Endothelial cell of umbilical vein (primary cell): ENCODE results near the gene ABHD14A. TPM values are rescaled to one million over a fixed set of nuclear protein-coding genes. Genes with fewer than 3 reads are reported as not detected.

Experiments
- BruUV-seq: library from RNA; stranded (reverse); fragments of 400-500 nt; replicated peaks from 2 replicates; lab custom pipeline; 2021; lab: Mats Ljungman, UMichigan
- CTCF ChIA-PET: fragments of 300-600, 350-600 bp; sonication (Branson Sonifier 250); formaldehyde crosslinking; loops from one replicate; lab custom pipeline; 2021; ENCODE audit warnings: antibody characterized with exemption, inconsistent platforms; lab: Charles Lee
- POLR2A ChIA-PET: fragments of 300-600, 350-600 bp; sonication (Branson Sonifier 250); formaldehyde crosslinking; loops from one replicate; lab custom pipeline; 2021; ENCODE audit warnings: antibody characterized with exemption, inconsistent platforms; lab: Charles Lee
- DNase-seq: peaks from one replicate; pipeline ENCODE4 v3.0.0-alpha.2; 2011; ENCODE audit warnings: low read depth, low spot score
- FAIRE-seq: peaks from 2 replicates; lab custom pipeline; 2011; peaks lifted over from hg19 to GRCh38; lab: Jason Lieb, UNC
- H2AFZ ChIP-seq: 2 replicates; pipeline ENCODE4 v1.6.0; 2012; ENCODE audit warnings: low read depth, low read length, control low read depth, inconsistent platforms
- H3K27ac ChIP-seq: 2 replicates; pipeline ENCODE4 v1.5.1; 2011; ENCODE audit warnings: low read depth, mild to moderate bottlenecking, control low read depth, low read length, moderate library complexity; ENCODE audit not compliant: insufficient read depth
- H3K27me3 ChIP-seq, 2 experiments: 2 replicates each; pipeline versions ENCODE4 v1.6.0 to v1.6.1; 2011; ENCODE audit warnings: low read length in 2 of 2, mixed read lengths in 1 of 2; ENCODE audit not compliant: control insufficient read depth in 2 of 2, insufficient read depth in 2 of 2
- H3K36me3 ChIP-seq, 2 experiments: 2 replicates in 1 of 2; 3 replicates in 1 of 2; pipeline ENCODE4 v1.5.1; 2011; ENCODE audit warnings: low read length in 2 of 2, mild to moderate bottlenecking in 1 of 2, moderate library complexity in 1 of 2; ENCODE audit not compliant: control insufficient read depth in 2 of 2, insufficient read depth in 2 of 2; ENCODE audit errors: extremely low read depth in 1 of 2
- H3K4me1 ChIP-seq: 3 replicates; pipeline ENCODE4 v1.5.1; 2011; ENCODE audit warnings: mild to moderate bottlenecking, low read length; ENCODE audit not compliant: control insufficient read depth, insufficient read depth; ENCODE audit errors: extremely low read depth
- H3K4me2 ChIP-seq: 2 replicates; pipeline ENCODE4 v1.6.1; 2011; ENCODE audit warnings: low read length, control low read depth, mixed read lengths; ENCODE audit not compliant: insufficient read depth
- H3K4me3 ChIP-seq, 3 experiments: fragments of 200-600 bp in 1 of 3; sonication (generic), shearing (Covaris generic) in 1 of 3; replicated peaks in 1 of 3; 2 replicates each; pipeline ENCODE4 v1.5.1; 2011 to 2016; ENCODE audit warnings: control low read depth in 3 of 3, low read length in 3 of 3, mild to moderate bottlenecking in 2 of 3, inconsistent platforms in 1 of 3, low read depth in 1 of 3, moderate library complexity in 1 of 3; ENCODE audit not compliant: insufficient read depth in 1 of 3
- H3K79me2 ChIP-seq: 2 replicates; pipeline ENCODE4 v1.6.0; 2012; ENCODE audit warnings: low read length, inconsistent platforms; ENCODE audit not compliant: control insufficient read depth, insufficient read depth
- H3K9ac ChIP-seq: replicated peaks from 2 replicates; pipeline ENCODE3; 2011; ENCODE audit warnings: low read length, control low read depth; ENCODE audit not compliant: insufficient read depth; ENCODE audit errors: extremely low read depth
- H3K9me1 ChIP-seq: replicated peaks from 3 replicates; pipeline ENCODE4 v1.6.0; 2011; ENCODE audit warnings: mild to moderate bottlenecking, low read length; ENCODE audit not compliant: control insufficient read depth, insufficient read depth; ENCODE audit errors: extremely low read depth
- H3K9me3 ChIP-seq: replicated peaks from 2 replicates; pipeline ENCODE4 v1.5.1; 2012; ENCODE audit warnings: low read length, inconsistent platforms; ENCODE audit not compliant: control insufficient read depth, insufficient read depth
- H4K20me1 ChIP-seq: replicated peaks from 2 replicates; pipeline ENCODE3; 2011; ENCODE audit warnings: mild to moderate bottlenecking, low read length; ENCODE audit not compliant: control insufficient read depth, insufficient read depth; ENCODE audit errors: extremely low read depth
- CTCF ChIP-seq, 2 donors: IDR thresholded peaks; 1 replicate in 1 of 2; 2 replicates in 1 of 2; pipeline ENCODE4 v1.5.1; 2011; ENCODE audit warnings: low read length in 2 of 2, mild to moderate bottlenecking in 2 of 2, moderate library complexity in 2 of 2, control low read depth in 1 of 2, inconsistent platforms in 1 of 2, low read depth in 1 of 2; ENCODE audit not compliant: insufficient read depth in 1 of 2; ENCODE audit errors: extremely low read depth in 1 of 2
- EZH2 ChIP-seq: IDR thresholded peaks from 2 replicates; pipeline ENCODE4 v1.6.1; 2012; ENCODE audit warnings: borderline replicate concordance, low read depth, mild to moderate bottlenecking, moderate library complexity, low read length, inconsistent platforms; ENCODE audit not compliant: severe bottlenecking
- FOS ChIP-seq: IDR thresholded peaks from 2 replicates; pipeline ENCODE4 v1.6.1; 2011; ENCODE audit warnings: mild to moderate bottlenecking, low read length, moderate library complexity, borderline replicate concordance; ENCODE audit not compliant: insufficient read depth
- GATA2 ChIP-seq: IDR thresholded peaks from 2 replicates; pipeline ENCODE4 v1.7.0; 2011; ENCODE audit warnings: low read depth, mild to moderate bottlenecking, moderate library complexity, mixed read lengths, low read length; ENCODE audit not compliant: insufficient read length, insufficient read depth
- JUN ChIP-seq: IDR thresholded peaks from 2 replicates; pipeline ENCODE4 v1.6.1; 2011; ENCODE audit warnings: borderline replicate concordance, low read depth; ENCODE audit not compliant: insufficient read length, insufficient read depth
- MAX ChIP-seq: IDR thresholded peaks from 2 replicates; pipeline ENCODE4 v1.6.1; 2011; ENCODE audit not compliant: insufficient read depth, insufficient read length
- MYC ChIP-seq: IDR thresholded peaks from one replicate; pipeline ENCODE4 v1.6.1; 2011; ENCODE audit warnings: mild to moderate bottlenecking, low read depth, low read length
- POLR2A ChIP-seq: IDR thresholded peaks from 2 replicates; pipeline ENCODE4 v1.6.1; 2012; ENCODE audit warnings: low read depth, mild to moderate bottlenecking, control low read depth, low read length
- POLR2AphosphoS5 ChIP-seq: IDR thresholded peaks from 2 replicates; pipeline ENCODE4 v1.6.1; 2012; ENCODE audit warnings: low read depth, mild to moderate bottlenecking, control low read depth, low read length, moderate library complexity; ENCODE audit not compliant: insufficient read depth
- dilution Hi-C: fragments of 300-500 bp; cut with MboI; formaldehyde crosslinking; loops from one replicate; pipeline ENCODE4 v1.15.0; 2019; ENCODE audit warnings: low sequenced_read_pairs; ENCODE audit not compliant: extremely low pct_ligation_motif_present
- intact Hi-C: fragments of 100-400 bp; cut with micrococcal nuclease; formaldehyde crosslinking; loops from one replicate; pipeline ENCODE4 v1.10.0; 2022
- polyA plus RNA-seq, 4 experiments: library from polyadenylated mRNA; depleted of rRNA in 3 of 4; stranded (reverse) in 3 of 4; unstranded in 1 of 4; fragments of >200 nt; gene quantifications; 2 replicates each; pipeline versions ENCODE4 v1.2.1 to v1.2.3, GENCODE V29; 2011 to 2012; ENCODE audit warnings: missing spikeins in 1 of 4
- total RNA-seq: library from RNA; stranded (reverse); gene quantifications from 2 replicates; pipeline ENCODE4 v1.2.3, GENCODE V29; 2021

Gene ABHD14A
- total and polyA plus RNA-seq, 2 donors (not counting 3 experiments of a cell fraction or from before 2014, with no cell fraction given): 6.6 to 23.7 TPM

GRCh38 chr3:51966016-51966415 is 8.8 kb upstream of the ABHD14A start:
- H2AFZ ChIP-seq: no peak overlapping the region
- no peaks in the 10 kb centered on the region for H3K79me2 ChIP-seq
- H3K27me3 ChIP-seq: no peaks in the 10 kb centered on the region
- TF ChIP-seq POLR2A: no peak
- TF ChIP-seq CTCF (IDR thresholded peaks at IDR 0.05; ENCODE audit: extremely low read depth in 1 of 2, insufficient read depth in 1 of 2, low read depth in 1 of 2, low read length in 2 of 2): no peak
- TF ChIP-seq JUN: no peak
- no peak for TF ChIP-seq GATA2
- no peak for TF ChIP-seq MYC
- TF ChIP-seq POLR2AphosphoS5: no peak
- TF ChIP-seq EZH2: no peak
- no peak for TF ChIP-seq FOS
- no peak for TF ChIP-seq MAX
- no peak overlapping the region for H3K9ac ChIP-seq
- DNase-seq (no peak), FAIRE-seq (no peak)
- no peaks in the 10 kb centered on the region for H3K36me3 ChIP-seq
- no peak overlapping the region for H3K4me3 ChIP-seq
- no peaks in the 10 kb centered on the region for H3K9me3 ChIP-seq
- no peak overlapping the region for H3K27ac ChIP-seq
- peak overlapping the region; percentile 83 for H3K4me2 ChIP-seq
- dilution Hi-C loops: no loop called here
- H3K4me1 ChIP-seq: peaks cover 4% of the 10 kb centered on the region
- intact Hi-C loops: no loop called here
- H4K20me1 ChIP-seq: no peaks in the 10 kb centered on the region
- ChIA-PET CTCF (no interaction called here), POLR2A (no interaction called here)
- H3K9me1 ChIP-seq: no peaks in the 10 kb centered on the region
- BruUV-seq: no TSS peak
